HEK293T (cell line): ENCODE data around the gene TOP3A.

Experiments used
- CTCF ChIA-PET: fragments of 350-600 bp; formaldehyde crosslinking; extraction: SDS; loops from one replicate; lab custom pipeline; 2021; ENCODE audit warnings: antibody characterized with exemption, inconsistent platforms; lab: Yijun Ruan, JAX
- POLR2A ChIA-PET: fragments of 350-600 bp; formaldehyde crosslinking; extraction: SDS; loops from one replicate; lab custom pipeline; 2020; ENCODE audit warnings: antibody characterized with exemption, inconsistent platforms; lab: Yijun Ruan, JAX
- DNase-seq: peaks from one replicate; pipeline ENCODE4 v3.0.0; 2012; ENCODE audit warnings: mixed read lengths; ENCODE audit errors: extremely low spot score
- ARNT ChIP-seq: fragments of 450-650 bp; IDR thresholded peaks from 2 replicates; pipeline ENCODE4 v1.6.1; 2017; ENCODE audit warnings: mild to moderate bottlenecking
- BHLHE40 ChIP-seq: fragments of 450-650 bp; IDR thresholded peaks from 2 replicates; pipeline ENCODE4 v1.6.1; 2016; ENCODE audit warnings: mild to moderate bottlenecking, moderate library complexity, borderline replicate concordance
- CTBP1 ChIP-seq: fragments of 450-650 bp; IDR thresholded peaks from 2 replicates; pipeline ENCODE4 v1.6.1; 2016; ENCODE audit warnings: borderline replicate concordance
- ELF4 ChIP-seq: fragments of 450-650 bp; IDR thresholded peaks from 2 replicates; pipeline ENCODE4 v1.6.1; 2017; ENCODE audit warnings: antibody characterized with exemption
- FOXA1 ChIP-seq: fragments of 450-650 bp; IDR thresholded peaks from 2 replicates; pipeline ENCODE4 v1.6.1; 2016; ENCODE audit warnings: mild to moderate bottlenecking
- FOXK2 ChIP-seq: fragments of 450-650 bp; IDR thresholded peaks from 2 replicates; pipeline ENCODE4 v1.6.1; 2016; ENCODE audit warnings: mild to moderate bottlenecking
- FOXM1 ChIP-seq: fragments of 450-650 bp; IDR thresholded peaks from 2 replicates; pipeline ENCODE4 v1.6.1; 2017; ENCODE audit warnings: mild to moderate bottlenecking, borderline replicate concordance
- HDGF ChIP-seq: fragments of 450-650 bp; IDR thresholded peaks from 2 replicates; pipeline ENCODE4 v1.6.1; 2017; ENCODE audit warnings: antibody characterized with exemption, borderline replicate concordance
- L3MBTL2 ChIP-seq: fragments of 450-650 bp; conservative IDR thresholded peaks from 2 replicates; pipeline ENCODE4 v1.6.1; 2016; ENCODE audit warnings: mild to moderate bottlenecking
- LEF1 ChIP-seq: fragments of 450-650 bp; IDR thresholded peaks from 2 replicates; pipeline ENCODE4 v1.6.1; 2017; ENCODE audit warnings: mild to moderate bottlenecking, borderline replicate concordance
- NFRKB ChIP-seq: fragments of 450-650 bp; IDR thresholded peaks from 2 replicates; pipeline ENCODE4 v1.6.1; 2016; ENCODE audit warnings: mild to moderate bottlenecking, moderate library complexity
- PKNOX1 ChIP-seq: fragments of 450-650 bp; IDR thresholded peaks from 2 replicates; pipeline ENCODE4 v1.6.1; 2016
- SP1 ChIP-seq: fragments of 450-650 bp; IDR thresholded peaks from 2 replicates; pipeline ENCODE4 v1.6.1; 2017
- SUZ12 ChIP-seq: fragments of 450-650 bp; IDR thresholded peaks from 2 replicates; pipeline ENCODE4 v1.6.1; 2016; ENCODE audit warnings: mild to moderate bottlenecking
- TARDBP ChIP-seq: fragments of 450-650 bp; IDR thresholded peaks from 2 replicates; pipeline ENCODE4 v1.6.1; 2016
- ZNF384 ChIP-seq: fragments of 450-650 bp; IDR thresholded peaks from 2 replicates; pipeline ENCODE4 v1.6.1; 2016

The TOP3A gene

GRCh38 chr17:18361837-18362697, 47.3 kb upstream of the TOP3A start:
- ChIA-PET CTCF (no interaction called here), POLR2A (interaction anchor here (1.2 to 1.7 kb wide), 4 partner anchors 10 to 103 kb away, joined by 5 to 9 read pairs (median 6); no protein-coding TSS in a partner anchor)
- no peak for DNase-seq
- TF ChIP-seq ARNT (no peak), PKNOX1 (no peak), TARDBP (no peak), FOXM1 (no peak), HDGF (no peak), FOXA1 (no peak), L3MBTL2 (no peak), CTBP1 (no peak), SP1 (no peak), ZNF384 (no peak), FOXK2 (no peak), LEF1 (no peak), SUZ12 (no peak), ELF4 (no peak), BHLHE40 (no peak), NFRKB (no peak)

GRCh38 chr17:18360518-18360917, 45.7 kb upstream of the TOP3A start:
- TF ChIP-seq ZNF384 = no peak
- no peak for TF ChIP-seq FOXK2
- no peak for TF ChIP-seq ELF4
- TF ChIP-seq FOXM1 = no peak
- no peak for TF ChIP-seq SUZ12
- TF ChIP-seq HDGF = no peak
- no peak for TF ChIP-seq PKNOX1
- TF ChIP-seq CTBP1 = no peak
- no peak for TF ChIP-seq LEF1
- no peak for TF ChIP-seq NFRKB
- no peak for TF ChIP-seq L3MBTL2
- TF ChIP-seq TARDBP = no peak
- TF ChIP-seq ARNT = no peak
- TF ChIP-seq BHLHE40 = no peak
- TF ChIP-seq FOXA1 = no peak
- no peak for TF ChIP-seq SP1
- POLR2A ChIA-PET = no interaction called here
- DNase-seq = no peak
- CTCF ChIA-PET = interaction anchor here (1.3 kb wide), 1 partner anchor 27 kb away, joined by 3 read pairs; no protein-coding TSS in a partner anchor

GRCh38 chr17:18356624-18357023, 41.8 kb upstream of the TOP3A start:
- ChIA-PET CTCF (no interaction called here), POLR2A (no interaction called here)
- DNase-seq = no peak
- no peak for TF ChIP-seq ARNT
- no peak for TF ChIP-seq FOXK2
- TF ChIP-seq TARDBP = no peak
- TF ChIP-seq L3MBTL2 = no peak

- no peak for DNase-seq
- no peak for TF ChIP-seq PKNOX1
- no peak for TF ChIP-seq TARDBP
- TF ChIP-seq HDGF = no peak
- no peak for TF ChIP-seq ZNF384
- no peak for TF ChIP-seq ELF4
- TF ChIP-seq FOXA1 = no peak
- TF ChIP-seq ARNT = no peak
- TF ChIP-seq BHLHE40 = no peak
- TF ChIP-seq CTBP1 = no peak
- no peak for TF ChIP-seq FOXM1
- TF ChIP-seq L3MBTL2 = no peak
- no peak for TF ChIP-seq LEF1
- POLR2A ChIA-PET = interaction anchor here (1.7 kb wide), 1 partner anchor 9 kb away, joined by 5 read pairs; the partner anchor contains the start of gene SHMT1
- CTCF ChIA-PET = no interaction called here
These were observed 38.7 kb upstream of the TOP3A start for GRCh38 chr17:18353541-18353940.

GRCh38 chr17:18344021-18344420, 29.2 kb upstream of the TOP3A start:
- TF ChIP-seq L3MBTL2 = no peak
- no peak for TF ChIP-seq NFRKB
- TF ChIP-seq FOXK2 = no peak
- TF ChIP-seq LEF1 = no peak
- TF ChIP-seq FOXM1 = no peak
- no peak for TF ChIP-seq CTBP1
- TF ChIP-seq SP1 = no peak
- no peak for TF ChIP-seq HDGF
- no peak for TF ChIP-seq ARNT
- no peak for TF ChIP-seq ZNF384
- no peak for TF ChIP-seq PKNOX1
- no peak for TF ChIP-seq FOXA1
- TF ChIP-seq BHLHE40 = no peak
- no peak for TF ChIP-seq SUZ12
- no peak for DNase-seq
- POLR2A ChIA-PET = no interaction called here
- CTCF ChIA-PET = no interaction called here
